GM18868 (cell line): Measurements from ENCODE around the gene EFTUD2.
"Not testable (repeated sequence)": the region's sequence is repeated elsewhere in the genome, so short reads cannot be mapped to it uniquely, and the experiment has no call there.

ENCODE experiments used
- ATAC-seq: cut with Tn5 transposase; IDR thresholded peaks from one replicate; pipeline ENCODE4 v1.9.1; 2021; ENCODE audit warnings: mild to moderate bottlenecking, moderate library complexity; ENCODE audit not compliant: unreplicated experiment

EFTUD2 gene

DNA sequence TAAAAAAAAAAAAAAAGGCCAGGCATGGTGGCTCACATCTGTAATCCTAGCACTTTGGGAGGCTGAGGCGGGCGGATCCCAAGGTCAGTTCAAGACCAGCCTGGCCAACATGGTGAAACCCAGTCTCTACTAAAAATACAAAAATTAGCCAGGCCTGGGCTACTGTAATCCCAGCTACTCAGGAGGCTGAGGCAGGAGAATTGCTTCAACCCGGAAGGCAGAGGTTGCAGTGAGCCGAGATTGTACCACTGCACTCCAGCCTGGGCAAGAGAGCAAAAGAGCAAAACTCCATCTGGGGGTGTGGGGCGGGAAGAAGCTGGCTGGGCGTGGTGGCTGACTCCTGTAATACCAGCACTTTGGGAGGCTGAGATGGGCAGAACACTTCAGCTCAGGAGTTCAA is 80.7 kb downstream of the EFTUD2 start:
- not testable (repeated sequence) for ATAC-seq

GRCh38 chr17:44812263-44812662 is 87.0 kb downstream of the EFTUD2 start:
- ATAC-seq = no peak

DNA sequence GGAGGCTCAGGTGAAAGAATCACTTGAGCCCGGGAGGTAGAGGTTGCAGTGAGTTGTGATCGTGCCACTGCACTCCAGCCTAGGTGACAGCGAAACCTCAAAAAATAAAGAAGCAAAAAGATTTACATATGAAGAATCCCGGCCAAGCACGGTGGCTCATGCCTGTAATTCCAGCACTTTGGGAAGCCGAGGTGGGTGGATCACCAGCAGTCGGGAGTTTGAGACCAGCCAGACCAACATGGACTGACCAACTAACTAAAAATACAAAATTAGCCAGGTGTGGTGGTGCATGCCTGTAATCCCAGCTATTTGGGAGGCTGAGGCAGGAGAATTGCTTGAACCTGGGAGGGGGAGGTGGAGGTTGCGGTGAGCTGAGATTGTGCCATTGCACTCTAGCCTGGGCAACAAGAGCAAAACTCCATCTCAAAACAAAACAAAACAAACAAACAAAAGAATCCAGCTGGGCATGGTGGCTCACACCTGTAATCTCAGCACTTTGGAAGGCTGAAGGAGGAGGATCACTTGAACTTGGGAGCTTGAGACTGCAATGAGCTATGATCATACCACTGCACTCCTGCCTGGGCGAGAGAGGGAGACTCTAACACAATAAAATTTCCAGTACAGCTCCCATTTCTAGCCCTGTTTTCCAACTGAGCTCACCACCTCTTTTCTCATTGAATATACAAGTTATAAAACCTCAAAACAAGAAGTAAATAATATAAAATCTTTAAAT is 90.4 kb downstream of the EFTUD2 start:
- not testable (repeated sequence) for ATAC-seq

DNA sequence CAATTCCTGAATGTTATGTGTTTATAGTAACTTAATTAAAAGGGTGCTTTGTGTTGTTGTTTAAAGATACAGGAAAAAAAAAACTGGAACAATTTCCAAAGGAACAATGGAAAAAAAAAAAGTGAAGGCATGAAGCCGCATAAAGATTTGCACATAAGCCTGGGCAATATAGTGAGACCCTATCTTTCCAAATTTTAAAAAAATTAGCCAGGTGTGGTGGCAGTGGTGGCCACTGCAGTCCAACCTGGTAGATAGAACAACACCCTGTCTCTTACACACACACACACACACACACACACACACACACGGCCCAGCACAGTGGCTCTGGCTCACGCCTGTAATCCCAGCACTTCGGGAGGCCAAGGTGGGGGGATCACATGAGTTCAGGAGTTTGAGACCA is 91.1 kb downstream of the EFTUD2 start:
- no peak for ATAC-seq

GRCh38 chr17:44807817-44808155 is 91.5 kb downstream of the EFTUD2 start:
- ATAC-seq = no peak

DNA sequence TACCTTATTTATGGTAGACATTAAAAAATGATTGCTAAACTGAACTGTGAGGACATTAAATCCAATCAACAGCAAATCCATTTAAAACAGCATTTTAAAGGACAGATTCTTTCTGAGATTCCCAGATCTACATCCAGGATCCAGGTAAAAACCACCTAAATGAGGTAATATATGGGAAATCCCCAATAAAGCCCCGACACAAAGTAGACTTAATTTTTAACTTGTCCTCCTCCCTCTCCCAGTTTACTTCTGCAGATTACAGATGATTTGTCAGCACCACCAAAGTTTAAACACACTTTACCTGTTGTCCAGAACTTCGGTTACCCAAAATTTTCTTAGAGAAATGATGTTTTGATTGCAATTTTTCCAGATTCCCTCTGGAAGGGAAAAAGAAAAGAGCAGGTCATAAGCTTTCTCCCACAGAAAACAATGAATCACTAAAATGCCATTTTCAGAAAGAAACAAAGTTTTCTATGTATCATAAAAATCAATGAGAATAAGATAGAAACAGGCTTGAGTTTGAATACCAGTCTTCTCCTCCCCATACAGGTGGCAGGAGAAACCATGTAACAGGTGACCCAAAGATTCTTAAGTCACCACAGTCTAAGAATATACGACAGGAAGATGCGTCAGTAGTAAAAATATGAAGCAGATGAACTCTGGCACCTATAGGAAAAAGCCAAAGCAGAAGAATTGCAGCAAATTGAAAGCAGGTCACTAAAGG is 92.0 kb downstream of the EFTUD2 start:
- no peak for ATAC-seq

- ATAC-seq = no peak
Observed at GRCh38 chr17:44804302-44805089, 94.7 kb downstream of the EFTUD2 start.

GRCh38 chr17:44801880-44802279 is 97.4 kb downstream of the EFTUD2 start:
- no peak for ATAC-seq
